Middle frontal gyrus (tissue), 1 donor: Measurements from ENCODE around the gene TMEM254.
"Not testable (repeated sequence)": the region's sequence is repeated elsewhere in the genome, so short reads cannot be mapped to it uniquely, and the experiment has no call there.

Experiments used
- DNase-seq: peaks from one replicate; pipeline ENCODE4 v3.0.0-alpha.2; 2015; ENCODE audit warnings: low spot score; ENCODE audit errors: extremely low spot score

The TMEM254 gene

DNA sequence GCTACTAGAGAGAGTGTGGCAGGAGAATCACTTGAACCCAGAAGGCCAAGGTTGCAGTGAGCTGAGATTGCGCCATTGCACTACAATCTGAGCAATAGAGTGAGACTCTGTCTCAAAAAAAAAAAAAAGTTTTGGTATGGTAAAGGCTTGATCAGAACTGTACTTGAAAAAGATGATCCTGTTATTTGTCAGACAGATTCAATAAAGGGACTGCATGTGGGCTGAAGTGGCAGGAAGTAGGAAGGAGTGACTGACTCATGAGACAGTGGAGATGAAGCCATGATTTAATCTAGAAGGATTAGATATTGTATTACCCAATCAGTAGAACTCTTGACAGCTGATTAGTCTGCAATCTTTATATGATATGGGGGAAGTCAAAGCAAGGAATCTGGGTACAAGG is 2.7 kb upstream of the TMEM254 start:
- DNase-seq, result no peak

DNA sequence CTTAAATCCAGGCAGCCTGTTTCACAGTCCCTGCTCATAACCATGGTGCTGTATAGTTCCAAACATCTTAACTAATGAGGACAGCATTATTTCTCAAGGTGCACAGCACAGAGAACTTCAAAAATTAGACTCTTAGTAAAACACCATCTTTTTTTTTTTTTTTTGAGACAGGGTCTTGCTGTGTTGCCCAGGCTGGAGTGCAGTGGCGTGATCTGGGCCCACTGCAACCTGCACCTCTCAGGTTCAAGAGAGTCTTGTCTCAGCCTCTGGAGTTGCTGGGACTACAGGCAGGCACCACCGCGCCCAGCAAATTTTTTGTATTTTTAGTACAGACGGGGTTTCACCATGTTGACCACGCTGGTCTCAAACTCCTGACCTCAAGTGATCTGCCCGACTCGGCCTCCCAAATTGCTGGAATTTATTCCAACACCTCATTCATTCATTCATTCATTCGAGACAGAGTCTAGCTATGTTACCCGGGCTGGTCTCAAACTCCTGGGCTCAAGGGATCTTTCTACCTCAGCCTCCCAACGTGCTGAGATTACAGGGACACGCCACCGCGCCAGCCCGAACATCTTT is 507 bp upstream of the TMEM254 start:
- DNase-seq, result no peak

DNA sequence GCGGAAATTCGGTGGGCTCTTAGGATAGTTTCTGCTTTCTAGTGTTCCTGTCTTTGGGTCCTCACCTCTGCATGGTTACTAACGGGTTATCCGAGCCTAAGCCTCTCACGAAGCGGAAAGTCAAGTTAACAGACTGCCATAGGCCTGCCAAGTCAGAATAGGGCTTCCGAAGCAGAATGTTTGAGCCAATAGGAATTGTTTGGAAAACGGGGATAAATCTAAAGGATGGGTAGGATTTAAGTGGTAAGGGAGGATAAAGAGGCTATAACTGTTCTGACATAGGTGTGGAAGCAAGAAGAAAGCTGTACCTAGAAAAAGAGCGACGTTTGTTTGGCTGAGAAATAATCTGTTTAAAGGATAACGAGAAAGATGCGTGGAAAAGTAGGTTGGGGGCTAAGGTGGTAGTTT is 851 bp downstream of the TMEM254 start:
- DNase-seq, result no peak

DNA sequence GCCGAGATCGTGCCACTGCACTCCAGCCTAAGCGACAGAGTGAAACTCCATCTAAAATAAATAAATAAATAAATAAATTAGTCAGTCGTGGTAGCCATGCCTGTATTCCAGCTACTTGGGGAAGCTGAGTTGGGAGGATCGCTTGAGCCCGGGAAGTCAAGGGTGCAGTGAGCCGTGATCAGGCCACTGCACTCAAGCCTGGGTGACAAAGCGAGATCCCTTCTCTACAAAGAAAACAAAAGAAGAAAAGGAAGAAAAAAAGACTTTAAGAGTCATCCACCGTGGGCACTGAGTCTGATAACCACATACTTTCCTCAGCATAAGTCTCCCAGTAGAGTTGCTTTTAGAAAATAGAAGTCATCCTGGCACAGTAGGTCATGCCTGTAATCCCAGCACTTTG is 2.6 kb downstream of the TMEM254 start:
- DNase-seq, result no peak

DNA sequence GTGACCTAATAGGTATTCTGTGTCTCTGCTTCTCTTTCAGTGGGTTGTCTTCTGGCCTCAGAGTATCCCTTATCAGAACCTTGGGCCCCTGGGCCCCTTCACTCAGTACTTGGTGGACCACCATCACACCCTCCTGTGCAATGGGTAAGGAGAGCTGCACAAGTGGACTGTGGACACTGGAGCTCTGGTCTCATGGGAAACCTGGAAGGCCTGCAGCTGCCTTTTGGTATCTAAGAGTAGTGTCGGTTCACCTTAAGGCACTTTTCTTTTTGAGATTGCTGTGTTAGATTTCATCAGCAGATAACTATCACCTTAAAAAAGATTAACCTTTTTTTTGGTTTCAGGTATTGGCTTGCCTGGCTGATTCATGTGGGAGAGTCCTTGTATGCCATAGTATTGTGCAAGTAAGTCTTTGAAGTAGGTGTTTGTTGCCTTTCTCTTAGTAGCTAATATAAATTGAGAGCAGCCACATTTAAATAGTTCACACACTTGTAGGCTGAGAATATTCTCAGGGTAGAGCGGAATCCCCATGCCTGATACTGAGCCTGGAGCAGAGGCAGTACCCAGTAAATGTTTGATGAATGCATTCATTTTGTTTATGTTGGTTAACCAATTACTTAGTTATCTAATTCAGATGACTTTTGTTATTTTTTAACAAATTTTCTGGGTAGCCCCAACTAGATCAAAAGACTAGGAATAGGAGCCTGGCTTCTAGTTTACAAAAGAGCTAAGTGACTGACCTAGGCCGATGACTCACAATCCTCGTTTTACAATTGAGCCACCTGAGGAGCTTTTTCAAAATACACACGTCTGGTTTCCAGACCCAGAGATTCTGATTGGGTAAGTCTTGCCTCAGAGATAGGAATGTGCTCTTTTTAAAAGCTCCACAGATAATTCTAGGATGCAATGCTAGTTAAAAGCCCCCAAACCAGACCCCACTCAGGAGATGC is 3.6 kb downstream of the TMEM254 start:
- DNase-seq, result no peak

DNA sequence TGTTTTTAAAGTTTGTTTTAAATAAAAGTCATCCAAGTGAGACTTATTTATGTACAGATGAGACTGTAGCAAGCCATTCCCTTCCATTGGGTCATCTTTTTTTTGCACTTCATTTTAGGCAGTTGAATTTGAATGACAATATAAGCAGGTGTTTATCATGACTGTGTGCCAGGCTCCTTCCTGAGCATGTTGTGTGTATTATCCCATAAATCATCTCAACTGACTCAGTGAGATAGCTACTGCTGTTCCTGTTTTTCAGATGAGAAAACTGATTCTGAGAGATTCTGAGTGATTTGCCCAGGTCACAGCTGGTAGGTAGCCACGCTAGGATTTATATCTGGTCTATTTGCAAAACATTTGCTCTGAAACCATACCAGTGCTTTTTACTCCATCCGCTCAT is 11.7 kb downstream of the TMEM254 start:
- DNase-seq, result no peak

DNA sequence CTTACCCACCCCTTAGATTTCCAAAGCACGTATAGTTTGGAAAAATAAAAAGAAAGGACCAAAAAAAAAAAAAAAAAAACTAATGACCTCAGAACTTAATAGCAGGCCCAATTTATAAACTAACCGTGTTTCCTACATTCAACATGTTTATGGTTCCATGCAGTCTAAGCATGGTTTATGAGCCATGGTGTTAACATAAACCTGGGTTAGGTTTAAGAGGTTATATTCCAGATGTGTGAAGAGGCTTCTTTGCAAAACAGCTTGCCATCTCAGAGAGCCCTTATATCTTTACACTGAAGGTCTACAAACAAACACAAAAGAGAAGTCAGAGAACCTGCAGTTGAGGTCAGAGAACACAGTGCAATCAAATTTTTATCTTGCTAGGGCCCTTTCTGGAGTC is 15.8 kb downstream of the TMEM254 start:
- DNase-seq, result no peak

DNA sequence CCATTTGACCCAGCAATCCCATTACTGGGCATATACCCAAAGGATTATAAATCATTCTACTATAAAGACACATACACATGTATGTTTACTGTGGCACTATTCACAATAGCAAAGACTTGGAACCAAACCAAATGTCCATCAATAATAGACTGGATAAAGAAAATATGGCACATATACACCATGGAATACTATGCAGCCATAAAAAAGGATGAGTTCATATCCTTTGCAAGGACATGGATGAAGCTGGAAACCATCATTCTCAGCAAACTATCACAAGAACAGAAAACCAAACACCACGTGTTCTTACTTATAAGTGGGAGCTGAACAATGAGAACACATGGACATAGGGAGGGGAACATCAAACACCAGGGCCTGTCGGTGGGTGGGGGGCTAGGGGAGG is 19.8 kb downstream of the TMEM254 start:
- DNase-seq, result not testable (repeated sequence)

DNA sequence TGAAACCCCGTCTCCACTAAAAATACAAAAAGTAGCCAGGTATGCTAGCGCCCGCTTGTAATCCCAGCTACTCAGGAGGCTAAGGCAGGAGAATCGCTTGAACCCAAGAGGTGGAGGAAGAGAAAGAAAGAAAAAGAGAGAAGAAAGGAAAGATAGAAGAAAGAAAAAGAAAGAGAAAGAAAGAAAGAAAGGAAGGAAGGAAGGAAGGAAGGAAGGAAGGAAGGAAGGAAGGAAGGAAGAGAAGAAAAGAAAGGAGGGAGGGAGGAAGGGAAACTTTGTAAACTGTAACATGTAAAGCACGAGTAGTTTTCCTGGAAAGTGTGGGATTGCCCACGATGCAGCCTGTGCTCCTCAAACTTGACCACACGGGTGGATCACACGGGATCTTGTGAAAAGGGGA is 20.8 kb downstream of the TMEM254 start:
- DNase-seq, result not testable (repeated sequence)

DNA sequence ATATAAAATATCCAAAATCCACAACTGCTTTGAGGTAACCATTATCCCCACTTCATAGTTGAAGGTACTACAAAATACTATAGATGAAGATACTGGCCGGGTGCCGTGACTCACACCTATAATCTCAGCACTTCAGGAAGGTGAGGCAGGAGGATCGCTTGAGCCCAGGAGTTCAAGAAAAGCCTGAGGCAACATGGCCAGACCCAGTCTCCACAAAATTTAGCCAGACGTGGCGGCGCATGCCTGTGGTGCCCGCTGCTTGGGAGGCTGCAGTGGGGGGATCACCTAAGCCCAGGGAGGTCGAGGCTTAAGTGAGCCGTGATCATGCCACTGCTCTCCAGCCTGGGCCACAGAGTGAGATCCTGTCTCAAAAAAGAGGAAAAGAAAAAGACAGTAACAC is 21.7 kb downstream of the TMEM254 start:
- no peak for DNase-seq

DNA sequence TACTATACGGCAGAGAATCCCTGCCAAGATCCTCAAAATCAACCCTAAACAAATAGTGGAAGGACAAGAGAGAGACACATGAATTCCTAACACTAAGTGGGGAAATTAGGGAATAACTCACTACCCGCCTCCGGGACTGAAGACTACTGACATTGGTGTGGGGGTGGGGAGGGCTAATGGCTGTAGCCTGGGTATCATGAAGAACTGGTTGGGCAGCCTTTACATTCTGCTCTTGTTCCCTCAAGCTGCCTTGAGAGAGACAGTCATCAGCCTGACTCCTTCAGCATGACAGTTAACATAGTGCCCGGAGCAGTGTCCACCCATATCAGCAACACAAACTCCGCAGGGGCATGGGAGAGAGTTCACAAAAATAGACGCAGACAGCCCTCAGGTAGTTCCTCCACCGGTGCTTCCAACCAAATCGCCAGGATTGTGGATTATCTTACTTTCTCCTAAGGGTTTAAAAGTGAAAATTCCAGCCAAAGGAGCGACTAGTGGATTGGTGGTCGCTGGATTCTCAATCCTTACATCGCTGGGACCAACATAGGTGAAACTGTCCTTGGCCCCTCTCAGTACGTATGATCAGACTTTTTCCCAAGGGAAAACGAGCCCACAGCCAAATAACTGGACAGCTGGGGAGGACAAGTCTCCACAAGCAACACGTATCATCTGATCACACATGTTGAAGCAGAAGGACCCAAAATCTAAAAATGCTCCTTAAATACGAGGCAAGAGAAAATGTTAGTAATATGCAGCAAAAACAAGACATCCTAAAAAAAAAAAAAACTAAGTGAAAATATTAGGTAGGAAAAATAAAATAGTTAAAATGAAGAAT is 22.6 kb downstream of the TMEM254 start:
- DNase-seq, result no peak

DNA sequence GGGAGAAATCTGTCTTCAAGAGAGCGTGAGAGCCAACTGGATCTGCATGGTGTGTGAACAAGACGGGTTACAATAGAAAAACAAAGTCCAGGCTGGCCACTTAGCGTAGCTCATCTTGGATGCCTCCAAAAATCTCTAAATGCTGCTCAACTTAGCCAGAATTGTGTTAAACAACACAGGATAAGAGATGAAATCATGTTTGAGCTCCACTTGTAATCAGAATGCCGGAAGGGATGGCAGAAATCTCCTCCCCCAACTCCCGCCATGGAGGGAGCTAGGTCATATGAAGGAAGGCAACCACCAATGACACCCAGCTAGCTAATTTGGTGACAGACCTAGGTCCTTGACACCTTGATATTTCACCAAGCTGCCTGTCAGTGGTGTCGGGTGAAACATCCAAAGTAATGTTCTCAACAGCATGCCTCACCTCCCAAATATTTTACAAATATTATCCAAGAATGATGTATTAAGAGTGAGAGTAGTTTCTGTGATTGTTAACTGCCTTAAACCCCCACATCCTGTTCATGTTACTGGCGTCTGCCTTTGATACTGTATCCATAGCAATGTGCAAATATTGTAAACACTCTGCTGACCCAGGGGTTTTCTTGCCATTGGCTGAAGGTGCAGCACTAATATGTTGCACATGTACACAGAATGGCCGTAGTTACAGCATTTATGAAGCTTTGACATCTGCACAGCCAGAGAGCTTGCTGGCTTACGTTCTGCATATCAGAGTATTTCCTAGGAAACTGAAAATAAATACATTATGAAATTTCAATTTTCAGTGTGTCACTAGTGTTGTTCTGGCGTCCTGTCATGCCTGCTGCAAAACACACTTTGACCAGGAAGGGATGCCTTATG is 25.8 kb downstream of the TMEM254 start:
- DNase-seq, result no peak

DNA sequence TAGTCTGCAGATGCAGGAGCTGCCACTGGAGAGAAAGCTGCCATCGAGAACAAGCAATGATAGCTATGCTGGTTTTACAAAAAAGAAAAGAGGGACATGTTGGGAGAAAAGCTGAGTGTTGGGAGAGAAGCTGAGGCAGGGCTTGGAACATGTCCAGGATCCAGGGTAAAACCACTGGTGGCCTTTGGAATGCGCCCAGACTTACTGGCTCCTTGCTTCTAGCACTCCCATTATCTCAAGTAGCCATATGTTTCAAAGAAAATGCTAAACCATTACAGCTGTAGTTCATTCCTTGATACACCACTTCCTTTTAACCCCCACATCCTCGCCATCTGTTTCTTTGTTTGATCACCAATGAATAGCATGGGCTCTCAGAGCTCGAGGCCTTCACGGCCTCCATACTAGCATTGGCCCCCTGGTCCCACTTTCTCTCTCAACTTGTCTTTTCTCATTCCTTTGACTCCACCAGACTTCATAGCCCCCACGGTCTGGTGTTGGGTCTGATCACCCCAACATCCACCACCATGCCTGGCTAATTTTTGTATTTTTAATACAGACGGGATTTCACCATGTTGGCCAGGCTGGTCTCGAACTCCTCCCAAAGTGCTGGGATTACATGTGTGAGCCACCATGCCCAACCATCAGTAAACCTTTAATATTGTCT is 30.2 kb downstream of the TMEM254 start:
- no peak for DNase-seq

DNA sequence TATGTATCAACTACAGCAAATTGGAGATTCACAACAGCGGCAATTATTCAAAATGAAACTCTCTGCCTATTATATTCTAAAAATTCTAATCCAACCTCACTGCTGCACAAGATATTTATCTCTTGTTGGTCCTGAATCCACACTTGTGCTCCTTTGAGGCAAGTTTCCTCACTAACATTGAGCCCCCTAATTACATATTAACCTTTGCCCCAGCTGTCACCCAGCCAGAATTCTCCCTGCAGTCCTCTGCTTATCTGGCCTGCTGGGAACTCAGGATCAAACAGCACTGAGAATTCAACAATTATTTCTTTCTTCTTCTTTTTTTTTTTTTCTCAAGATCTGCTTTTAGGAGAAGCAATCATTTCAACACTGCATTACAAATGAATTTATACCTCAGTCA is 32.5 kb downstream of the TMEM254 start:
- no peak for DNase-seq

DNA sequence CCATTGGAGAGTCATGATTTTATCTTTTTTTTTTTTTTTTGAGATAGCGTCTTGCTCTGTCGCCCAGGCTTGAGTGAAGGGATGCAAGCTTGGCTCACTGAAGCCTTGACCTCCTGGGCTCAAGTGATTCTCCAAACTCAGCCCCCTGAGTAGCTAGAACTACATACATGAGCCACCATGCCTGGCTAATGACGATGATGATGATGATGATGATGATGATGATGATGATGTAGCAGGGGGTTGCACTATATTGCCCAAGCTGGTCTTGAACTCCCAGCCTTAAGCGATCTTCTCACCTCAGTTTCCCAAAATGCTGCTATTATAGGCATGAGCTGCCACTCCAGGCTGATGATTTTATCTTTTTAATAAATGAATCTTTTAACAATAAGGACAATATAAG is 40.2 kb downstream of the TMEM254 start:
- no peak for DNase-seq

DNA sequence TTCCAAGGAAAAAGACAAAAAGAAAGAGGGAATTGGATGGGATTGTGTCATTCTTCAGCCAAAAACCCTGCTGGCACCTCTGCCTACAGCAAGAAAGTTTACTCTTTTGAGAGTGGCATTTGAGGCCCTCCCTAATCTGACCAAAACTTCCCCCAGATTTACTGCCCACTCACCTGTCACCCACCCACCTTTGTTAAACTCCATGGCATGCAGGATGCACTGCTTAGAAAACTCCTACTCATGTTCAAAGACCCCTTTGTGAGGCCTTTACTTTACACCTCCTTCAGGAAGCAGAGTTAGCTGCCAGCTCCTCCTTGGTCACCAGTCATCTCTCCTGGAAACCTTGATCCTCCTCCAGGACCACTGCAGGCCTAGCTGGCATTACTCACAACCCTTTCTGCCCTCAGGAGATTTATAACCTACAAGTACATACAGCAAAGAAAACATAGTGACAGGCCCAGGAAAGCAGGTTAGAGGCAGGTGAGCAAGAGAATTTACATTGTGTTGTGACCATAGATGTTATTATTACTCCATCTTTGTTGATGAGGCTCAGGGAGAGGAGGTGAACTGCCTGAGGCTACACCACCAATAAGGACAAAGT is 43.7 kb downstream of the TMEM254 start:
- no peak for DNase-seq

DNA sequence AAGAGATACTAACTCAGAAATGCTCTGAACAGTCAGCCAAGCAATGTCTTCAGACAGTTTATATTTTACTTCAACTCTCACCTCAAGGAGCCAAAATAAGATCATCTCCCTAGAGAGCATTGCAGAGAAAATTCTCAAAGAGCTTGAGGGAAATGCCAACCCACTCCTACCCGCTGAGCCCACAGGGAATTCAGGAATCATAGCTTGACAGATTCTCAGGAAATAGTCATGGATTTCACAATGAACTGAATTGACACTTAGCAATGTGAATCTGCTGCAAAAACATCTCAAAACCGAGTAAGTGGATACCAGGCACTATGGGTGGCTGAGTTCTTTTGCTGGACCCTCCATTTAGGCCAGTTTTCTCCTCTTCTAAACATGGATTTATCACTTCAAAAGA is 44.3 kb downstream of the TMEM254 start:
- no peak for DNase-seq

DNA sequence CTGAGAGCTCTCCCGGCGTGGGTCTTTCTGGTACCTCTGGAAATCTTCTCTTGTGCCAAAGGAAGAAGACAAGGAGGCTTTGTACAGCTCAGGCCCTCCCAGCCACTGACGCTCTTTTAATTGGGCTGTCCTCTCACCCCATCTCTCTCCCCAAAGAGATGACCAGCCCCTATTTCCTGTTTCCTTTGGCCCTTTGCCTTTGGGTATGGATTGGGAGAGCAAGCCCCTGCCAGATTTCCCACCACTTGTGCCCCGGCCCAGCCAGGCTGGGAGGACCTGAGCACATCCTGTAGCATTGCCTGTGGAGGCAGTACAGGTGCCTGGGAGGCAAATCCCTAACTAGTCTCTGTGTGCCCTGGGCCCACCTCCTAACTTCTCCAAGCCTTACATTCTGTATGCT is 48.4 kb downstream of the TMEM254 start:
- no peak for DNase-seq

DNA sequence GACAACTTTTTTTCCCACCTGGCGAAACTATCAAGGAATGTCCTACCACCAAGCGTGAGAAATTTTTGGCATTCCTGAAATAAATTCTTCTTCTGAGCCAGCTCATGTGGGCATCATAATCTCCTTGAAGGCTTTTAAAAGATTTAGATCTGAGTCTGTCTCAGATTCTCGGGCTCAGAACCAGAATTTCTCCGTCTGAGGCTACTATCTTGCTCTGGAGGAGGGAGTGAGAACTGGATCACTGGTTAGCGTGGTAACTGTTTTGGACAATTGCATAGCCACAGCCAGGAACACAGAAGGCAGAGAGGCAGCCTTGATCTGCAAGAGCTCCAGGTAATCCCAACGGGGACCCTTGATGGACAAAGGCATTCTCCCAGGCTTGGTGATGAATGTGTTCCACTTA is 53.0 kb downstream of the TMEM254 start:
- no peak for DNase-seq
